C4-2B (cell line): Measurements from ENCODE around the gene TEX44.
"Not testable (repeated sequence)": the region's sequence is repeated elsewhere in the genome, so short reads cannot be mapped to it uniquely, and the experiment has no call there.

Source experiments
- H3K27ac ChIP-seq: fragments of 450-650 bp; 2 replicates; pipeline ENCODE4 v1.5.1; 2017
- ZFX ChIP-seq: fragments of 450-650 bp; IDR thresholded peaks from 2 replicates; pipeline ENCODE4 v1.6.1; 2017
- TF ChIP-seq, protein P1 (sequence below): fragments of 450-650 bp; conservative IDR thresholded peaks from 2 replicates; pipeline ENCODE4 v1.5.1; 2017; ENCODE audit warnings: mild to moderate bottlenecking

Gene TEX44

GRCh38 chr2:231565887-231566594, 26.6 kb upstream of the TEX44 start:
- no peak overlapping the region for H3K27ac ChIP-seq
- TF ChIP-seq, protein P1, sequence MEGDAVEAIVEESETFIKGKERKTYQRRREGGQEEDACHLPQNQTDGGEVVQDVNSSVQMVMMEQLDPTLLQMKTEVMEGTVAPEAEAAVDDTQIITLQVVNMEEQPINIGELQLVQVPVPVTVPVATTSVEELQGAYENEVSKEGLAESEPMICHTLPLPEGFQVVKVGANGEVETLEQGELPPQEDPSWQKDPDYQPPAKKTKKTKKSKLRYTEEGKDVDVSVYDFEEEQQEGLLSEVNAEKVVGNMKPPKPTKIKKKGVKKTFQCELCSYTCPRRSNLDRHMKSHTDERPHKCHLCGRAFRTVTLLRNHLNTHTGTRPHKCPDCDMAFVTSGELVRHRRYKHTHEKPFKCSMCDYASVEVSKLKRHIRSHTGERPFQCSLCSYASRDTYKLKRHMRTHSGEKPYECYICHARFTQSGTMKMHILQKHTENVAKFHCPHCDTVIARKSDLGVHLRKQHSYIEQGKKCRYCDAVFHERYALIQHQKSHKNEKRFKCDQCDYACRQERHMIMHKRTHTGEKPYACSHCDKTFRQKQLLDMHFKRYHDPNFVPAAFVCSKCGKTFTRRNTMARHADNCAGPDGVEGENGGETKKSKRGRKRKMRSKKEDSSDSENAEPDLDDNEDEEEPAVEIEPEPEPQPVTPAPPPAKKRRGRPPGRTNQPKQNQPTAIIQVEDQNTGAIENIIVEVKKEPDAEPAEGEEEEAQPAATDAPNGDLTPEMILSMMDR: no peak
- no peak for TF ChIP-seq ZFX

DNA sequence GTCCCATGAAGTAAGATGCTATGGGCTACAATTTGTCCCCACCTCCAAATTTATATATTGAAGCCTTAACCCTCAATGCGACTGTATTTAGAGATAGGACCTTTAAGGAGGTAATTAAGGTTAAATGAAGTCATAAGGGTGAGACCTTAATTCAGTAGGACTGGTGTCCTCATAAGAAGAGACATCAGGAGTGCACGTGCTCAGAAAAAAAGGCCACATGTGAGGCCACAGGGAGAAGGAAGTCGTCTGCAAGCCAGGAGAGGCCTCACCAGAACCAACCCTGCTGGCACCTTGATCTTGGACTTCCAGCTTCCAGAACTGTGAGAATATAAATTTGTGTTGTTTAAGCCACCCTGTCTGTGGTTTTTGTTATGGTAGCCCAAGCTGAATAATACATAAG, 25.5 kb upstream of the TEX44 start:
- TF ChIP-seq, protein P1: no peak
- no peak overlapping the region for H3K27ac ChIP-seq

DNA sequence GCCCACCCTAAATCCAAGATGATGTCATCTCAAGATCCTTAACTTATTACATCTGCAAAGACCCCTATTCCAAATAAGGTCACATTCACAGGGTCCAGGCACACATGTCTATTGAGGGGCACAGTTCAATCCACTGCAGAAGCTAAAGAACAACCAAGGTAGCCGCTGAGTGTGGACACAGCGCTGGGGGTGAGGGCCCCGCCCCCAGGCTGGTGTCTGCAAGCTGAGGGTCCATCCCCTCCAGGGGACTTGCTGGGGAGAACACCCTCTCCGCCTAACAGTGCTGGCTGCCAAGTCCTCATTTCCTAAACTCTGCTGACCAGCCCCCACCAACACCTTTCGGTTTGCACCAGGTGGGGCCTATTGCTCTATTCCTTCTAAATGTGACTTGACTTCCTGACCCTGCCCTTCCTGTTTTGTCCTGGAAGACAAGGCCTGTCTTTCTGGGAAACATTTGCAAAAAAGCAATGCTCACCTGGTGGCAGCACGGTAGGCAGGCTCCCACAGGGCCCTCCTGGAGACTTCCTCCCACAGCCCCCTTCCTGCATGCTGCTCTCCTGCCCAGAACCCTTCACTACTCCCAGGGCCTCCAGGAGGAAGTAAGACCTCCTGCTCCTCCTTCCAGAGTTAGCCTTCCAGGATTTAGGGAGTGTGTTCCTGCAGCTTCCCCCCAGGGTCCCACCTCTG, 24.4 kb upstream of the TEX44 start:
- H3K27ac ChIP-seq: no peak overlapping the region
- TF ChIP-seq, protein P1: no peak
- TF ChIP-seq ZFX: no peak

DNA sequence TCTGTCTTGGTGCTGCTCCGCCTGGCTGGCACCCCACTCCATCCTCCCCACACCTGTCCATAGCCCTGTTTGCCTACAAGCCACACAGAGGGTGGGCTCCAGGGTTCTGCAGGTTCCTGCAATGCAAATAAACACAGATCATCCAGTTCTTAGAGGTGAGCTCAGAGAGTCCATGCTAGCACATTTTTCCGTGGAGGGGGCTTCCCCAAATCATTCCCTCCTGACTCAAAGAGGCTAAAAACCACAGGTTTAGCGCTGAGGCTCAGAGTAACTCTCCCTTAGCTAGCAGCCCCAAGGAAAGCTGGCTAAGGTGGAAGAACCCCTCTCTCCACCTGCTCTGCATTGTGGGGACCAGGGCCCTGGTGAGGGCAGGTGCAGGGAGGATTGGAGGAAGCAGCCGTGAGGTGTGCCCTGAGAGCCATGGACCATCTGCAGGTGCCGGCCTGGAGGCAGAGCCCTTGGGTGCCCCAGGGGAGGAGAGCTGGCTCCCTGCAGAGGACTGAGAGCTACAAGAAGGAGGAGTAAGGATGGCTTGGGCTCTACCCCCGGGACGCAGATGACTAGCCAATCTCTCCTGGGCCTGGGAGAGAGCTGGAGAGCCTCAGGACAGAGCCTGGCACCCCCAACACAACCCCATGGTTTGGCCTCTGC, 23.8 kb upstream of the TEX44 start:
- no peak for TF ChIP-seq ZFX
- H3K27ac ChIP-seq: no peak overlapping the region

- H3K27ac ChIP-seq: not testable (repeated sequence)
Measured at GRCh38 chr2:231570915-231571314, 21.7 kb upstream of the TEX44 start.

DNA sequence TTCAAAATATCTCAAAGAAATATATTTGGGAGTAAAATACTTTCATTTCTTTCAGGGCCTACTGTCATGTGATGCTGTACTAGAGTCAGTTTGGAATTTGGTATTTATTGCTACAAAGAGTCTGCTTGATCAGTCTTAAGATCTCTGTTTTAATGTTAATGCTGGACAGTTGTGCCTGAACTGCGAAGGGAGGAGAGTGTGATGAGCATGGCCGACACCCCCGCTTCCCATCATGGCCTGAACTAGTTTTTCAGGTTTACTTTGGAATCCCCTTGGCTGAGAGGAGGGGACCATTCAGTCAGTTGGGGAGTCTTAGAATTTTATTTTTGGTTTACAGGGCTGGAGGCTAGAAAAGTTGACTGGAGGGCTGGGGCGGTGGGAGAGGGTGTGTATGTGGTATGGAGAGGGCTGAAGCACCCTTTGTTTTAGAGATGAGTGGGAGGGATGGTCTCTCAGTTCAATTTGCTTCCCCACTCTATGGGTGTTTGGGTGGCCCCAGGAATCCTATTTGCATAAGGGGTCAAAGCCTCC, 20.9 kb upstream of the TEX44 start:
- H3K27ac ChIP-seq: no peak overlapping the region
- TF ChIP-seq, protein P1: no peak
- TF ChIP-seq ZFX: no peak

GRCh38 chr2:231573096-231573495, 19.6 kb upstream of the TEX44 start:
- no peak for TF ChIP-seq ZFX
- TF ChIP-seq, protein P1: no peak
- no peak overlapping the region for H3K27ac ChIP-seq

GRCh38 chr2:231573698-231574421, 18.8 kb upstream of the TEX44 start:
- no peak overlapping the region for H3K27ac ChIP-seq
- TF ChIP-seq ZFX: no peak
- TF ChIP-seq, protein P1: no peak
